HCT116 (cell line): ENCODE measurements around the gene PIH1D1. TPM values are rescaled to one million over a fixed set of nuclear protein-coding genes. Genes with fewer than 3 reads are reported as not detected.

Experiments used
- ATAC-seq: fragments of 200-7000 bp; cut with Tn5 transposase; 2 replicates; pipeline ENCODE4 v1.9.1; 2020; ENCODE audit warnings: mild to moderate bottlenecking, moderate library complexity
- Bru-seq: library from RNA; stranded (reverse); fragments of 400-500 nt; gene quantifications from one replicate; lab custom pipeline; 2021; lab: Mats Ljungman, UMichigan
- BruChase-seq, 2 experiments: library from RNA; stranded (reverse); fragments of 400-500 nt; gene quantifications; one replicate each; lab custom pipeline; 2021; lab: Mats Ljungman, UMichigan
- BruUV-seq: library from RNA; stranded (reverse); fragments of 400-500 nt; replicated peaks from 2 replicates; lab custom pipeline; 2021; lab: Mats Ljungman, UMichigan
- CTCF ChIA-PET: fragments of 300-600 bp; sonication (Branson Sonifier 250); formaldehyde crosslinking; loops from one replicate; lab custom pipeline; 2021; ENCODE audit warnings: antibody characterized with exemption; lab: Charles Lee
- POLR2A ChIA-PET: fragments of 300-600, 350-600 bp; sonication (Branson Sonifier 250); formaldehyde crosslinking; loops from one replicate; lab custom pipeline; 2021; ENCODE audit warnings: antibody characterized with exemption; lab: Charles Lee
- RAD21 ChIA-PET, 2 experiments: fragments of 300-600 bp; sonication (Branson Sonifier 250); formaldehyde crosslinking; loops; one replicate each; lab custom pipeline; 2023; ENCODE audit warnings: low total read pairs in 2 of 2; ENCODE audit not compliant: uncharacterized antibody in 2 of 2, unreplicated experiment in 2 of 2, low non-redundant PET in 1 of 2; lab: Charles Lee
- DNase-seq: peaks from one replicate; pipeline ENCODE4 v3.0.0-alpha.2; 2010; ENCODE audit warnings: low read depth, low spot score
- H2AFZ ChIP-seq: fragments of 200-600 bp; shearing (Covaris generic), sonication (generic); 2 replicates; pipeline ENCODE4 v1.6.1; 2017; ENCODE audit warnings: low read depth, mixed run types, mixed read lengths, antibody characterized with exemption, low read length; ENCODE audit not compliant: poor library complexity, severe bottlenecking
- H3K27ac ChIP-seq: 2 replicates; pipeline ENCODE4 v1.5.1; 2012; ENCODE audit warnings: low read depth, low read length
- H3K27me3 ChIP-seq: fragments of 200-600 bp; sonication (generic); 2 replicates; pipeline ENCODE4 v1.6.1; 2016; ENCODE audit warnings: mixed run types, low read length, mixed read lengths; ENCODE audit not compliant: insufficient read depth
- H3K36me3 ChIP-seq, 2 experiments: fragments of 200-500 bp in 1 of 2; fragments of 200-600 bp in 1 of 2; sonication (Bioruptor generic) in 1 of 2; sonication (generic) in 1 of 2; 2 replicates each; pipeline versions ENCODE4 v1.5.1 to v1.6.1; 2014 to 2016; ENCODE audit warnings: low read length in 2 of 2, inconsistent platforms in 1 of 2, mixed read lengths in 1 of 2, mixed run types in 1 of 2; ENCODE audit not compliant: insufficient read depth in 2 of 2, control insufficient read depth in 1 of 2
- H3K4me1 ChIP-seq, 2 experiments: fragments of 200-600 bp in 1 of 2; sonication (generic) in 1 of 2; 2 replicates each; pipeline versions ENCODE4 v1.5.1 to v1.6.1; 2012 to 2017; ENCODE audit warnings: low read length in 2 of 2, inconsistent platforms in 1 of 2, mild to moderate bottlenecking in 1 of 2, mixed read lengths in 1 of 2, mixed run types in 1 of 2, moderate library complexity in 1 of 2; ENCODE audit not compliant: insufficient read depth in 2 of 2, control insufficient read depth in 1 of 2
- H3K4me2 ChIP-seq: fragments of 200-600 bp; sonication (generic); 2 replicates; pipeline ENCODE4 v1.6.1; 2017; ENCODE audit warnings: mixed run types, low read length, mixed read lengths
- H3K4me3 ChIP-seq, 2 experiments: fragments of 200-600 bp in 1 of 2; sonication (generic) in 1 of 2; replicated peaks in 1 of 2; 2 replicates each; pipeline ENCODE4 v1.5.1; 2011 to 2016; ENCODE audit warnings: low read length in 2 of 2, control low read depth in 1 of 2, low read depth in 1 of 2, mild to moderate bottlenecking in 1 of 2, mixed read lengths in 1 of 2, mixed run types in 1 of 2
- H3K79me2 ChIP-seq: fragments of 200-600 bp; sonication (generic); 2 replicates; pipeline ENCODE4 v1.6.1; 2017; ENCODE audit warnings: mild to moderate bottlenecking, mixed run types, low read length, moderate library complexity, mixed read lengths; ENCODE audit not compliant: insufficient read depth
- H3K9ac ChIP-seq: fragments of 200-600 bp; sonication (generic); 2 replicates; pipeline ENCODE4 v1.6.1; 2016; ENCODE audit warnings: low read length, mixed read lengths
- H3K9me2 ChIP-seq: fragments of 200-600 bp; sonication (generic), shearing (Covaris generic); 2 replicates; pipeline ENCODE4 v1.6.1; 2017; ENCODE audit warnings: mixed run types, mild to moderate bottlenecking, moderate library complexity; ENCODE audit not compliant: insufficient read depth
- H3K9me3 ChIP-seq, 2 experiments: fragments of 200-500 bp in 1 of 2; fragments of 200-600 bp in 1 of 2; sonication (Bioruptor generic) in 1 of 2; sonication (generic) in 1 of 2; 2 replicates each; pipeline ENCODE4 v1.6.1; 2014 to 2017; ENCODE audit warnings: low read length in 2 of 2, mixed read lengths in 2 of 2, inconsistent platforms in 1 of 2, low read depth in 1 of 2, mild to moderate bottlenecking in 1 of 2, mixed run types in 1 of 2, moderate library complexity in 1 of 2; ENCODE audit not compliant: control insufficient read depth in 1 of 2, insufficient read depth in 1 of 2
- H4K20me1 ChIP-seq: fragments of 200-600 bp; sonication (generic), shearing (Covaris generic); 2 replicates; pipeline ENCODE4 v1.6.1; 2017; ENCODE audit warnings: mixed run types, mild to moderate bottlenecking, moderate library complexity; ENCODE audit not compliant: insufficient read depth
- CBX3 ChIP-seq: IDR thresholded peaks from 2 replicates; pipeline ENCODE4 v1.6.1; 2012; ENCODE audit warnings: low read depth
- CTCF ChIP-seq, 3 experiments: fragments of 200-600 bp in 1 of 3; sonication (generic) in 1 of 3; IDR thresholded peaks in 2 of 3; conservative IDR thresholded peaks in 1 of 3; 2 replicates each; pipeline ENCODE4 v1.5.1; 2012 to 2017; ENCODE audit warnings: low read depth in 2 of 3, low read length in 2 of 3, antibody characterized with exemption in 1 of 3, borderline replicate concordance in 1 of 3, control low read depth in 1 of 3, mild to moderate bottlenecking in 1 of 3, mixed read lengths in 1 of 3, mixed run types in 1 of 3, moderate library complexity in 1 of 3; ENCODE audit not compliant: insufficient read depth in 1 of 3
- EGR1 ChIP-seq: IDR thresholded peaks from 2 replicates; pipeline ENCODE4 v1.6.1; 2012; ENCODE audit warnings: low read depth
- JUND ChIP-seq: IDR thresholded peaks from 2 replicates; pipeline ENCODE4 v1.6.1; 2012
- MAX ChIP-seq: IDR thresholded peaks from 2 replicates; pipeline ENCODE4 v1.6.1; 2012
- POLR2A ChIP-seq: IDR thresholded peaks from 2 replicates; pipeline ENCODE4 v1.7.0; 2011; ENCODE audit warnings: borderline replicate concordance; ENCODE audit not compliant: insufficient read depth, insufficient read length; ENCODE audit errors: extremely low read depth
- POLR2AphosphoS5 ChIP-seq: IDR thresholded peaks from 2 replicates; pipeline ENCODE4 v1.6.1; 2011; ENCODE audit warnings: mild to moderate bottlenecking, low read depth, low read length, moderate library complexity
- REST ChIP-seq: IDR thresholded peaks from 2 replicates; pipeline ENCODE4 v1.6.1; 2012; ENCODE audit warnings: low read depth
- SIN3A ChIP-seq: IDR thresholded peaks from 2 replicates; pipeline ENCODE4 v1.6.1; 2012; ENCODE audit warnings: low read depth
- SP1 ChIP-seq: IDR thresholded peaks from 2 replicates; pipeline ENCODE4 v1.6.1; 2012; ENCODE audit warnings: low read depth
- SRF ChIP-seq: IDR thresholded peaks from 2 replicates; pipeline ENCODE4 v1.6.1; 2012; ENCODE audit warnings: low read depth
- TCF7L2 ChIP-seq: IDR thresholded peaks from 2 replicates; pipeline ENCODE4 v1.7.0; 2011; ENCODE audit warnings: borderline replicate concordance, inconsistent platforms; ENCODE audit not compliant: insufficient read depth, insufficient read length; ENCODE audit errors: extremely low read depth
- YY1 ChIP-seq: IDR thresholded peaks from 2 replicates; pipeline ENCODE4 v1.6.1; 2011; ENCODE audit warnings: low read length, low read depth, moderate library complexity, mild to moderate bottlenecking; ENCODE audit not compliant: insufficient replicate concordance; ENCODE audit errors: extremely low read depth
- ZBTB33 ChIP-seq: IDR thresholded peaks from 2 replicates; pipeline ENCODE4 v1.6.1; 2011; ENCODE audit warnings: mild to moderate bottlenecking, low read length, moderate library complexity; ENCODE audit not compliant: insufficient replicate concordance; ENCODE audit errors: extremely low read depth
- ZFX ChIP-seq: fragments of 450-650 bp; IDR thresholded peaks from 2 replicates; pipeline ENCODE4 v1.6.1; 2017
- intact Hi-C: fragments of 100-400 bp; cut with micrococcal nuclease; formaldehyde crosslinking; loops from 2 replicates; pipeline ENCODE4 v1.10.0; 2022
- long read RNA-seq: library from polyadenylated mRNA; unstranded; transcript quantifications from one replicate; pipeline ENCODE4 v2.0.0, GENCODE V29; 2021; ENCODE audit not compliant: unreplicated experiment
- polyA plus RNA-seq: library from polyadenylated mRNA; unstranded; fragments of >200 nt; gene quantifications from 2 replicates; pipeline ENCODE4 v1.2.1, GENCODE V29; 2012; ENCODE audit warnings: missing spikeins
- total RNA-seq: library from RNA; stranded (reverse); gene quantifications from one replicate; pipeline ENCODE4 v1.2.1, GENCODE V29; 2021; ENCODE audit not compliant: unreplicated experiment

The PIH1D1 gene
- total RNA-seq (152 TPM), Bru-seq, nascent RNA (percentile 79 among the genes with signal in this experiment), BruChase-seq, experiment 1, labeled RNA remaining after a 6-hour chase (percentile 88 among the genes with signal in this experiment), BruChase-seq, experiment 2, labeled RNA remaining after a 2-hour chase (percentile 89 among the genes with signal in this experiment)
- 165 and 183 TPM in 2 replicates for polyA plus RNA-seq
- long read RNA-seq, transcript PIH1D1-223 (2 exons, 474 nt), result minor isoform, 11 of 123 reads
- long read RNA-seq, transcript PIH1D1-201 (9 exons, 1,192 nt), result major isoform, 65 of 123 reads
- long read RNA-seq, partial matches to known transcripts, result 4 of 123 reads
- long read RNA-seq, other reads (novel, unspliced or antisense), result 39 of 123 reads

GRCh38 chr19:49451430-49452181, at the start of gene PIH1D1:
Gene PIH1D1, minus strand, starts transcription at chr19:49451814. Its CDS starts 240 bp downstream, at chr19:49451574.
- Histone ChIP-seq H3K79me2 (peaks cover 41% of the 10 kb centered on the region), H3K9ac (peak within 1 kb of the TSS; percentile 99), H3K4me1 (peaks cover 23 to 40% of the 10 kb centered on the region in 2 experiments; a peak in 3 of 4 replicates), H2AFZ (peak within 1 kb of the TSS; percentile 3), H4K20me1 (no peaks in the 10 kb centered on the region), H3K36me3 (peaks cover 13 to 14% of the 10 kb centered on the region in 2 experiments; a peak in 2 of 4 replicates), H3K4me3 (peak within 1 kb of the TSS; percentile 98 to 100), H3K4me2 (peak within 1 kb of the TSS; percentile 90), H3K9me3 (no peaks in the 10 kb centered on the region), H3K9me2 (no peaks in the 10 kb centered on the region), H3K27ac (peak within 1 kb of the TSS; percentile 91), H3K27me3 (no peaks in the 10 kb centered on the region)
- POLR2A ChIA-PET, result interaction anchor here (0.7 to 2.9 kb wide), 11 partner anchors 9 to 88 kb away, joined by 3 to 17 read pairs (median 7); partner anchors contain the start of genes DKKL1 and RPS11
- CTCF ChIA-PET, result interaction anchor here (0.6 to 2.0 kb wide), 8 partner anchors 9 to 354 kb away, joined by 3 to 9 read pairs (median 4); no protein-coding TSS in a partner anchor
- intact Hi-C loops, result no loop called here
- ATAC-seq, result peak; percentile 69
- BruUV-seq, result TSS peak; percentile 88
- peak; percentile 74 for TF ChIP-seq MAX
- peak; percentile 66 for TF ChIP-seq YY1
- TF ChIP-seq REST, result no peak
- TF ChIP-seq CTCF (IDR thresholded peaks at IDR 0.05 in 2 of 3, conservative IDR thresholded peaks at IDR 0.05 in 1 of 3; ENCODE audit: borderline replicate concordance in 1 of 3, insufficient read depth in 1 of 3, low read depth in 2 of 3, low read length in 2 of 3), result peak in 1 of 3 experiments; percentile 32; a peak in 1 of 6 replicates
- peak; percentile 38; the same call in 1 of the 2 replicates for TF ChIP-seq ZFX
- TF ChIP-seq JUND, result no peak
- no peak for TF ChIP-seq SRF
- no peak for TF ChIP-seq EGR1
- peak; percentile 70; the same call in 1 of the 2 replicates for TF ChIP-seq SIN3A
- peak; percentile 37; the same call in 1 of the 2 replicates for TF ChIP-seq CBX3
- TF ChIP-seq SP1, result peak; percentile 76
- TF ChIP-seq ZBTB33, result peak; percentile 96
- TF ChIP-seq POLR2AphosphoS5, result peak; percentile 97
- peak; percentile 86 for TF ChIP-seq POLR2A
- peak; percentile 34 for TF ChIP-seq TCF7L2
- peak; percentile 99 for DNase-seq
- RAD21 ChIA-PET, result interaction anchor here in 1 of 2 experiments (0.8 to 1.3 kb wide), 2 partner anchors 25 to 59 kb away, joined by 3 read pairs; no protein-coding TSS in a partner anchor
